Fibroblast of mammary gland (primary cell): ENCODE results near the gene ADSS2.

Experiments used
- DNase-seq: peaks from one replicate; pipeline ENCODE4 v3.0.0-alpha.2; 2010; ENCODE audit warnings: low read depth
- H3K4me3 ChIP-seq: 2 replicates; pipeline ENCODE4 v1.5.1; 2011; ENCODE audit warnings: low read depth, mild to moderate bottlenecking, low read length, moderate library complexity; ENCODE audit not compliant: control insufficient read depth
- TF ChIP-seq, protein P1 (sequence below): conservative IDR thresholded peaks from 2 replicates; pipeline ENCODE4 v1.5.1; 2011; ENCODE audit warnings: low read depth, low read length, inconsistent platforms; ENCODE audit not compliant: control insufficient read depth, insufficient read depth

Gene ADSS2

DNA sequence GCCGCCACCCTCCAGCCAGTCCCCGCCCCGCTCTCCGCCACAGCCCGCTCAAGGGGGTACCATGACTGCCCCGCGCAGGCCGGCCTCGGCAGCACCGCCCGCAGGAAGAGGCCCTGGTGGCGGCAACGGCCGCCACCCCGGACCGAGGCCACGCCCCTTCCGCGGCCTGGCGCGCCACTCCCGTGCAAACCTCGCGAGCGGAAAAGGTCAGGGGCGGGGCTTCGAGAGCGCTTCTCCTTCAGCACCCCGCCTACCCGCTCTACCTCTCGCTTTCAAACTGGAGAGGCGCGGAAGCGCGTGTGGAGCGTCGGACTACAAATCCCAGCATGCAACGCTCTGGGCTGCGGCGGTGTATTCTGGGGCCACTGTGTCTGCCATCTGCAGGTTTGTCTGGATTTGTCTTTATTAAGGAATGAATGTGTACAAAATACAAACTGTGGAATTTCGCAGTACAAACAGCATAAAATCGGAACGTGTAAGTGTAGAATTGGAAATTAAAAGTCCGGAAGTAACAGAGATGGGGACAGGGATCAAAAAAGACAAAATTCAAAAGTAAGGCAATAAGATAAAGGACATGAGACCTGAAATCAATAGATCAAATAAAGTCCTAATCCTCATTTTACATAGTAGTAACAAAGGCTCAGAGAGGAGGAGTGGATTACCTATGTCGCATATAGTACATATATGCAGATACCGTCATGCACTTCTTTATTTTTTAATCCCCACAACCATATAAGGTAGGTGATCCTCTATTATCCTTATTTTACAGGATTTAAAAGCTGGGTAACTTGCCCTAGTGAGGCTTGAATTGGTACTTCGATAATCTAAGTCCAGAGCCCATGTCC, 464 bp upstream of the ADSS2 start:
- TF ChIP-seq, protein P1, sequence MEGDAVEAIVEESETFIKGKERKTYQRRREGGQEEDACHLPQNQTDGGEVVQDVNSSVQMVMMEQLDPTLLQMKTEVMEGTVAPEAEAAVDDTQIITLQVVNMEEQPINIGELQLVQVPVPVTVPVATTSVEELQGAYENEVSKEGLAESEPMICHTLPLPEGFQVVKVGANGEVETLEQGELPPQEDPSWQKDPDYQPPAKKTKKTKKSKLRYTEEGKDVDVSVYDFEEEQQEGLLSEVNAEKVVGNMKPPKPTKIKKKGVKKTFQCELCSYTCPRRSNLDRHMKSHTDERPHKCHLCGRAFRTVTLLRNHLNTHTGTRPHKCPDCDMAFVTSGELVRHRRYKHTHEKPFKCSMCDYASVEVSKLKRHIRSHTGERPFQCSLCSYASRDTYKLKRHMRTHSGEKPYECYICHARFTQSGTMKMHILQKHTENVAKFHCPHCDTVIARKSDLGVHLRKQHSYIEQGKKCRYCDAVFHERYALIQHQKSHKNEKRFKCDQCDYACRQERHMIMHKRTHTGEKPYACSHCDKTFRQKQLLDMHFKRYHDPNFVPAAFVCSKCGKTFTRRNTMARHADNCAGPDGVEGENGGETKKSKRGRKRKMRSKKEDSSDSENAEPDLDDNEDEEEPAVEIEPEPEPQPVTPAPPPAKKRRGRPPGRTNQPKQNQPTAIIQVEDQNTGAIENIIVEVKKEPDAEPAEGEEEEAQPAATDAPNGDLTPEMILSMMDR: peak; percentile 14
- peak overlapping the region; percentile 41 for H3K4me3 ChIP-seq
- DNase-seq: peak; percentile 99

DNA sequence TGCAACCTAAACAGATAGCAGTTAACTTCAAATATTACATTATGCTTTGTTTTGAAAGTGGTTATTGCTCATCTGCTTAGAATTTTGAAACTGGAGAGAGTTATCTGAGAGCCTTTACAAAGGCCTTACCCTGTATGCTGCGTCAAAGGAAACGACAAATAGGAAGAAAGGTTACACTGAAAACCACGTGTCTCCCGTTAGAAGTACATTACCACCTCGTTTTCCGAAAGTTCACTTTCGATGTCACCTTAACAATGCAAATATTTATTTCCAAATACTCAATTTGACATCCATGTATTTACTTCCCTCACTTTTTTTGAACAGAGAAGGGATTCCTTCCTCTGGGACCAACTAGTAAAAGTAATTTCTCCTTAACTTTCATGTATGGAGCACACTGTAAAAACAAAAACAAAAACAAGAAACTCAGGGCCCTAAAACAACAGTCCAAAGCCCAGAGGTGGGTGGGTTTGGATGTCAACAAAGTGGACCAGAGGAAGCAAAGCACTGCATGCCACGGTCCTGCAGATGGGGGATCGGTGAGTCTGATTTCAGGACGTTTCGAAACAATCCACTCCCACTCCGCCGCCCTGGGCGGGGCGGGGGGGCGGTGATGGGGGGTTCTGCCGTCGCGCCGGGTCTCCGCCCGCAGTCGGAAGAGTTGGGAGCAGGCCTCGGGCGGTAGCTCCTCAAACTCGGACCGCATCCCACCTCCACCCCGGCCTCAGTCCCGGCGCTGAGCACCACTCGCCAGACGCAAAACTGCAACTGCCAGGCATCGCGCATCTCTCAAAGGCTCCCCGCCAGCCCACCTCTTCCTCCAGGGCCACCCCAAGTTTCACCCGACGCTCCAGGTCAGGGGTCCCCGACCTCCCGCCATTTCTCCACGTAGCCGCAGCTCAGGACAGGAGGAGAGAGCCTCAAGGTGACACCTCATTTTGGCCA, 841 bp downstream of the ADSS2 start:
- H3K4me3 ChIP-seq: peak overlapping the region; percentile 93
- peak; percentile 81 for DNase-seq
- TF ChIP-seq, protein P1: no peak

DNA sequence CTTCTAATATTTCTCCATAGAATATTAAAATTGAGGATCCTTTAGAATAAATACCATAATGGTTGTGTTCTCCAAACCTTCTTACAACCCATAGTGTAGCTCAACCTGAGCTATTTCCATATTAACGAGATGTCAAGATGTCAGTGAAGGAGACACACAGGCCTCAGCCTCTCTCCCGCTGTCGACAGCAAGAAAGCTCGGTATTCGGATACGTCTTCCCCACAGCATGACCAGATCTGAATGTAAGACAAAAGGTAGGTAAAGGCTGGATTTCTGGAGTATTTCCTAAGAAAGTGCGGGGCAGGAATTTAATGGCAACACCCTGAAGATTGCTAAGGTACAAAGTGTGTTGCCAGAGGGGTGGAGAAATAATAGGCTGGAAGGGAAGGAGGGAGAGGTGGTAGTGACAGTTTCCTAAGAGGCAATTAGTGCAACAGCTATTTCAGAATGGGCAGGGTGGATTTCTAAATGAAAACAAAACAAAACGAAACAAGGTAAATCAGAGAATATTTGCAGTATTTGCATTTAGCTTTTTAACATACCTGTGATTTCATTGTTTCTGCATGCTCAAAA, 1.7 kb downstream of the ADSS2 start:
- H3K4me3 ChIP-seq: peak overlapping the region; percentile 93
- no peak for DNase-seq
- TF ChIP-seq, protein P1: no peak

DNA sequence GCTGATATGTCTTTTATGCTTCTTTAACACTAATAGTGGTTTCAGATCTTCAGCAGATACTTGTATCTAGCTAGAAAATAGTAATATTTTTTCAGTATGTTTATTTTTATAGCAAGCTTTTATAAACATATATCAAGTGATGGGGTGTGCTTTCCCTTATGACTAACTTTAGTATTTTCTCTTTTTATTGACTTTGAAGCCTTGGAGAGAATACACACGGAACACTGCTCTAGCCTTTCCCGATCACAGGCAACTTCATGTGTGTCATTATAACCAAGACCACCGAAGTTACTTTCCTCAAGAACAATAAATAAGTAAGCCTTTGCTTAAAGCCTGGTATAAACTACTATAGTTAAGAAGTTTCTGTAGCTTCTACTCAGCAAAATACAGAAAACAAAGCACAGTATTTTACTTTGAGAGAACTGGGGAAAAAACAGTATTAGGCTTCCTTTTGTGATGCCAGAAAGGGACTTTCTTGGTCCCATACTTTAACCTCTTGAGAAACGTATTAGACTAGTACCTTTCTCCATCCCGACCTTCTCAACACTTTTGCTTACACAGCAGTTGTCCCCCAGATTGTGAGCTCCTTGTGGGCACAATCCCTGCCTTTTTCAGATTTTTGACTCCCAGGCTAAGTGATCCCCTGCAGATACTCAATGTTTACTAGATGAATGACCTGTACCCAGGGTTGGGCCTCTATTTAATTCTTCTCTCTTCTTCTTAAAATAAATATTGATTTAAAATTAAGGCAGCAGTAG, 3.3 kb downstream of the ADSS2 start:
- no peak for DNase-seq
- H3K4me3 ChIP-seq: no peak overlapping the region
- TF ChIP-seq, protein P1: no peak

DNA sequence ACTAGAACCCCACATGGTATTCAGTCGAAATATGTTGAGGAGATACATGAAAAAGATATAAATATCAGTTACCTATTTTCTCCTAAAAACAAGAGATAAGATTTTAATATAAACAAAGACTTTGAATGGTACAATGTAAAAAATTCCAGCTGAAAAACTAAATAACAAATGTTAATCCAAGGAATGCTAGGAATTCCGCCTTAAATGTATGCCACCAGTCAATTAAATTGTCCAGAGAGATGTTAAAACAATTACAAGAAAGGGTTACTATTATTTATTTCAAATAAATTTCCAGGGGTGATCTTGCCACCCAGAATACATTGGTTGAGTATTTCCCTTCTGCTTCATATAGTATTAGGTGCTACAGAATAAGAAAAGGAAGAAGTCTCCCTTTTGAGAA, 4.2 kb downstream of the ADSS2 start:
- DNase-seq: no peak
- TF ChIP-seq, protein P1: no peak
- no peak overlapping the region for H3K4me3 ChIP-seq

DNA sequence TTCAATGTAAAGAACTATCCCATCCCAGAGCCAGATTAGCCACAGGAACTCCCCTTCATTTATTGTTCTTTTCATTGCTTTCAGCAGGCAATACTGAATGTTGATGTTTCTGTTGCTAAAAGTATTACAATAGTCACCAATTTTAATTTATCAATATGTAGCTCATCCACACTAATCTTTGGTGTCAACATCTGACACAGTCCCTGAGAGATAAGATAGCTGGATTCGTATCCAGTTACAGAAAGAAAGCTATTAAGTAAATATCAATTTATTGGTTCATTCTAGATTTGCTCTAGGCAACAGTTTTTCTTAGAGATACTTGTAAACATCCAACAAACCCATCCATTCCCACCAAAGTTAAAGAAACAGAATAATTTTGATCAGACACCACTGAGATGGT, 4.7 kb downstream of the ADSS2 start:
- TF ChIP-seq, protein P1: no peak
- H3K4me3 ChIP-seq: no peak overlapping the region
- no peak for DNase-seq
